Panc1 (cell line): ENCODE measurements around the gene FEZF2. TPM values are rescaled to one million over a fixed set of nuclear protein-coding genes. Genes with fewer than 3 reads are reported as not detected.

Experiments used
- ATAC-seq: fragments of 200-7000 bp; cut with Tn5 transposase; 2 replicates; pipeline ENCODE4 v1.9.1; 2020; ENCODE audit warnings: mild to moderate bottlenecking, moderate library complexity
- BruUV-seq: library from RNA; stranded (reverse); fragments of 400-500 nt; replicated peaks from 2 replicates; lab custom pipeline; 2021; lab: Mats Ljungman, UMichigan
- CTCF ChIA-PET: fragments of 300-600 bp; sonication (Branson Sonifier 250); formaldehyde crosslinking; loops from one replicate; lab custom pipeline; 2022; ENCODE audit warnings: antibody characterized with exemption; lab: Charles Lee
- POLR2A ChIA-PET: fragments of 300-600 bp; sonication (Branson Sonifier 250); formaldehyde crosslinking; loops from one replicate; lab custom pipeline; 2022; ENCODE audit warnings: antibody characterized with exemption; lab: Charles Lee
- DNase-seq: peaks from one replicate; pipeline ENCODE4 v3.0.0-alpha.2; 2010; ENCODE audit warnings: low read depth, low spot score
- H3K27ac ChIP-seq: 2 replicates; pipeline ENCODE4 v1.5.1; 2011; ENCODE audit warnings: mild to moderate bottlenecking, low read length, inconsistent platforms
- H3K27me3 ChIP-seq: fragments of 200-500 bp; sonication (Bioruptor generic); 2 replicates; pipeline ENCODE4 v1.6.0; 2014; ENCODE audit warnings: low read length, inconsistent platforms; ENCODE audit not compliant: control insufficient read depth, insufficient read depth
- H3K36me3 ChIP-seq: fragments of 200-500 bp; sonication (Bioruptor generic); 2 replicates; pipeline ENCODE4 v1.5.1; 2014; ENCODE audit warnings: inconsistent platforms, mild to moderate bottlenecking, low read length, moderate library complexity; ENCODE audit not compliant: control insufficient read depth, insufficient read depth
- H3K4me1 ChIP-seq: 2 replicates; pipeline ENCODE4 v1.5.1; 2011; ENCODE audit warnings: inconsistent platforms, mild to moderate bottlenecking, low read length, moderate library complexity; ENCODE audit not compliant: control insufficient read depth, insufficient read depth
- H3K4me3 ChIP-seq, 2 experiments: 2 replicates each; pipeline ENCODE4 v1.5.1; 2011 to 2012; ENCODE audit warnings: low read depth in 2 of 2, low read length in 2 of 2, mild to moderate bottlenecking in 2 of 2, inconsistent platforms in 1 of 2, moderate library complexity in 1 of 2
- H3K9me3 ChIP-seq: fragments of 200-500 bp; sonication (Bioruptor generic); 2 replicates; pipeline ENCODE4 v1.5.1; 2014; ENCODE audit warnings: low read depth, mild to moderate bottlenecking, inconsistent platforms, low read length, moderate library complexity; ENCODE audit not compliant: control insufficient read depth, insufficient read depth
- CTCF ChIP-seq: fragments of 450-650 bp; IDR thresholded peaks from 2 replicates; pipeline ENCODE4 v1.5.1; 2017; ENCODE audit warnings: mild to moderate bottlenecking
- POLR2AphosphoS5 ChIP-seq: IDR thresholded peaks from 2 replicates; pipeline ENCODE4 v1.6.1; 2012; ENCODE audit warnings: mild to moderate bottlenecking, low read depth, low read length, moderate library complexity
- SIN3A ChIP-seq: IDR thresholded peaks from 2 replicates; pipeline ENCODE4 v1.6.1; 2012; ENCODE audit warnings: low read depth, mild to moderate bottlenecking, low read length, moderate library complexity, borderline replicate concordance; ENCODE audit not compliant: insufficient read depth
- TCF7L2 ChIP-seq: IDR thresholded peaks from 2 replicates; pipeline ENCODE4 v1.6.1; 2011; ENCODE audit warnings: mild to moderate bottlenecking, low read depth, low read length, inconsistent platforms
- in situ Hi-C: cut with HindIII; loops from 2 replicates; pipeline ENCODE4 v1.10.0; 2016; ENCODE audit warnings: low sequenced_read_pairs, low pct_unique_long_range_greater_than_20kb
- intact Hi-C: fragments of 100-400 bp; cut with micrococcal nuclease; formaldehyde crosslinking; loops from one replicate; pipeline ENCODE4 v1.10.0; 2022; ENCODE audit not compliant: unreplicated experiment
- total RNA-seq: library from RNA; stranded (reverse); gene quantifications from one replicate; pipeline ENCODE4 v1.2.1, GENCODE V29; 2021; ENCODE audit not compliant: unreplicated experiment
- TF ChIP-seq, protein P1 (sequence below), 2 experiments: IDR thresholded peaks; 2 replicates each; pipeline ENCODE4 v1.6.1; 2011 to 2012; ENCODE audit warnings: low read depth in 2 of 2, control low read depth in 1 of 2, low read length in 1 of 2, mild to moderate bottlenecking in 1 of 2, moderate library complexity in 1 of 2; ENCODE audit not compliant: insufficient read depth in 1 of 2

Gene FEZF2
- total RNA-seq, 1 experiment from 2014 or later, result not detected

DNA sequence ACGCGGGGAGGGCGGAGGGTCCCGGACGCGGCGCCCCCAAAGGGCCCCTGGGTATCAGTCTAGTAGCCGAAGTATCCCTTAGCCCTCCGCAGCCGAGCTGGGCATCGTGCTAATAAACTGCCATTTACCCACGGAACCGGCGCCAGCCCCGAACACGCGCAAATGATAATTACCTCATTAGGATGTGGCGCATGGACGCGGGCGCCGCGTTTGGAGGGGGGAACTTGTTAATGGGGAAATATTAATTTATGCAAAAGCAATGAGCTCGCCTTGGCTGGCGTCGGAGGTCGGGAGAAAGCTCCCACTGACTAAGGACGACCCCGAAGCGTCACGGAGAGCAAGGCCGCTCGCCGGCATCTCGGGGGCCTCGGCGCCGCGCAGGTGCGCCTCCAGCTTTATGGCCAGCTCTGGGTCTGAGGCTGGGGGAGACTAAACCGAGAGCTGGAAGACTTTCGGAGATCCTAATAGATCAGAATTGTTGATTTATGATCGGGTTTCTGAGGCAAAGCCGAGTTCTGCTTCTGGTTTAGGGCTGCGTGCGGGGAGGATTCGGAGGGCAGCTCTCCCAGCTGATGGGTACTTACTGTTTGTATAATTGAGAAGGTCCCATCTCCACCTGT is 474 bp upstream of the FEZF2 start:
- POLR2A ChIA-PET, result no interaction called here
- Histone ChIP-seq H3K27ac (no peak overlapping the region), H3K4me3 (no peak overlapping the region), H3K4me1 (no peaks in the 10 kb centered on the region; the same call in 1 of the 2 replicates), H3K9me3 (no peaks in the 10 kb centered on the region), H3K36me3 (no peaks in the 10 kb centered on the region), H3K27me3 (no peaks in the 10 kb centered on the region; the same call in 1 of the 2 replicates)
- no peak for DNase-seq
- intact Hi-C loops (no loop called here), in situ Hi-C loops (no loop called here)
- no peak for ATAC-seq
- CTCF ChIA-PET, result no interaction called here
- TF ChIP-seq TCF7L2 (no peak), CTCF (no peak), SIN3A (no peak), POLR2AphosphoS5 (no peak)
- TF ChIP-seq, protein P1, sequence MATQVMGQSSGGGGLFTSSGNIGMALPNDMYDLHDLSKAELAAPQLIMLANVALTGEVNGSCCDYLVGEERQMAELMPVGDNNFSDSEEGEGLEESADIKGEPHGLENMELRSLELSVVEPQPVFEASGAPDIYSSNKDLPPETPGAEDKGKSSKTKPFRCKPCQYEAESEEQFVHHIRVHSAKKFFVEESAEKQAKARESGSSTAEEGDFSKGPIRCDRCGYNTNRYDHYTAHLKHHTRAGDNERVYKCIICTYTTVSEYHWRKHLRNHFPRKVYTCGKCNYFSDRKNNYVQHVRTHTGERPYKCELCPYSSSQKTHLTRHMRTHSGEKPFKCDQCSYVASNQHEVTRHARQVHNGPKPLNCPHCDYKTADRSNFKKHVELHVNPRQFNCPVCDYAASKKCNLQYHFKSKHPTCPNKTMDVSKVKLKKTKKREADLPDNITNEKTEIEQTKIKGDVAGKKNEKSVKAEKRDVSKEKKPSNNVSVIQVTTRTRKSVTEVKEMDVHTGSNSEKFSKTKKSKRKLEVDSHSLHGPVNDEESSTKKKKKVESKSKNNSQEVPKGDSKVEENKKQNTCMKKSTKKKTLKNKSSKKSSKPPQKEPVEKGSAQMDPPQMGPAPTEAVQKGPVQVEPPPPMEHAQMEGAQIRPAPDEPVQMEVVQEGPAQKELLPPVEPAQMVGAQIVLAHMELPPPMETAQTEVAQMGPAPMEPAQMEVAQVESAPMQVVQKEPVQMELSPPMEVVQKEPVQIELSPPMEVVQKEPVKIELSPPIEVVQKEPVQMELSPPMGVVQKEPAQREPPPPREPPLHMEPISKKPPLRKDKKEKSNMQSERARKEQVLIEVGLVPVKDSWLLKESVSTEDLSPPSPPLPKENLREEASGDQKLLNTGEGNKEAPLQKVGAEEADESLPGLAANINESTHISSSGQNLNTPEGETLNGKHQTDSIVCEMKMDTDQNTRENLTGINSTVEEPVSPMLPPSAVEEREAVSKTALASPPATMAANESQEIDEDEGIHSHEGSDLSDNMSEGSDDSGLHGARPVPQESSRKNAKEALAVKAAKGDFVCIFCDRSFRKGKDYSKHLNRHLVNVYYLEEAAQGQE (IDR thresholded peaks at IDR 0.05; ENCODE audit: insufficient read depth in 1 of 2, low read depth in 2 of 2, low read length in 1 of 2), result no peak
- BruUV-seq, result no TSS peak

DNA sequence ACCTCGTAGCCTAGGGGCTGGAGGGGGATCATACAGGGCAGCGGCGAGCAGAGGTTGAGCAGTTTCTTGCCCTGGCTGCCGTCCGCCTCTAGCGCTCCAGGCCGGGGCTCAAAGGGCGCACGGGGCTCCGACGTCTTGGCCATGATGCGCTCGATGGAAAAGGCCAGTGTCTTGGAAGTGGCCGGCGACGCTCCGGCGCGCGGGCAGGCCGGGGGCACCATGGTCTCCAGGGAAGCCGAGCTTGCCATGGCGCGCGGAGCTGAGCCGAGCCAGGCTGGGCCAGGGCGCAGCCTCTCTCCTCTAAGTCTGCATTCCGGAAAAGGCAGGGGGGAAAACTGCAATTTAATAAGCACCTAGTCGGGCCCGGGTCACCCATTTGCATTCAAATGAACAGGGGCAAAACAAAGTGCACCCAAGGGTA is 719 bp downstream of the FEZF2 start:
- TF ChIP-seq TCF7L2, result no peak
- TF ChIP-seq POLR2AphosphoS5, result no peak
- TF ChIP-seq SIN3A, result no peak
- TF ChIP-seq, protein P1 (IDR thresholded peaks at IDR 0.05; ENCODE audit: insufficient read depth in 1 of 2, low read depth in 2 of 2, low read length in 1 of 2), result no peak
- TF ChIP-seq CTCF, result no peak
- in situ Hi-C loops (no loop called here), intact Hi-C loops (no loop called here)
- ATAC-seq, result peak; percentile 61
- H3K27ac ChIP-seq, result no peak overlapping the region
- H3K4me1 ChIP-seq, result no peaks in the 10 kb centered on the region; the same call in 1 of the 2 replicates
- ChIA-PET CTCF (no interaction called here), POLR2A (no interaction called here)
- H3K9me3 ChIP-seq, result no peaks in the 10 kb centered on the region
- no peak for DNase-seq
- no peak overlapping the region for H3K4me3 ChIP-seq
- BruUV-seq, result no TSS peak
- H3K36me3 ChIP-seq, result no peaks in the 10 kb centered on the region
- no peaks in the 10 kb centered on the region; the same call in 1 of the 2 replicates for H3K27me3 ChIP-seq
